GM23338 (cell line): ENCODE results near the gene GPC6. TPM values are rescaled to one million over a fixed set of nuclear protein-coding genes. Genes with fewer than 3 reads are reported as not detected.

Source experiments
- ATAC-seq: fragments of 200-7000 bp; cut with Tn5 transposase; 3 replicates; pipeline ENCODE4 v1.9.1; 2020
- DNase-seq: peaks from one replicate; pipeline ENCODE4 v3.0.0-alpha.2; 2015; ENCODE audit warnings: low spot score
- H2AFZ ChIP-seq: fragments of 200-600 bp; sonication (generic); 2 replicates; pipeline ENCODE4 v1.8.0; 2016; ENCODE audit warnings: antibody characterized with exemption, mild to moderate bottlenecking, moderate library complexity
- H3F3A ChIP-seq: fragments of 200-600 bp; sonication (generic); replicated peaks from 2 replicates; pipeline ENCODE4 v1.8.0; 2017; ENCODE audit warnings: antibody characterized with exemption, mixed run types, low read depth
- H3K27ac ChIP-seq: fragments of 200-600 bp; sonication (generic); 2 replicates; pipeline ENCODE4 v1.6.1; 2016; ENCODE audit warnings: low read depth
- H3K27me3 ChIP-seq: fragments of 200-600 bp; sonication (generic); 2 replicates; pipeline ENCODE4 v1.8.0; 2016; ENCODE audit warnings: mild to moderate bottlenecking, mixed run types, moderate library complexity; ENCODE audit not compliant: insufficient read depth
- H3K36me3 ChIP-seq: fragments of 200-600 bp; sonication (generic); 2 replicates; pipeline ENCODE4 v1.8.0; 2016; ENCODE audit warnings: mild to moderate bottlenecking; ENCODE audit not compliant: insufficient read depth
- H3K4me1 ChIP-seq: fragments of 200-600 bp; sonication (generic); 2 replicates; pipeline ENCODE4 v1.8.0; 2016; ENCODE audit warnings: mild to moderate bottlenecking, moderate library complexity; ENCODE audit not compliant: insufficient read depth
- H3K4me2 ChIP-seq: fragments of 200-600 bp; sonication (generic); 2 replicates; pipeline ENCODE4 v1.7.1; 2017; ENCODE audit warnings: mixed run types
- H3K4me3 ChIP-seq: fragments of 200-600 bp; sonication (generic); 2 replicates; pipeline ENCODE4 v1.6.1; 2016; ENCODE audit warnings: mixed run types
- H3K79me2 ChIP-seq: fragments of 200-600 bp; sonication (generic); replicated peaks from 2 replicates; pipeline ENCODE4 v1.8.0; 2017; ENCODE audit warnings: mild to moderate bottlenecking; ENCODE audit not compliant: insufficient read depth
- H3K9me2 ChIP-seq: fragments of 200-600 bp; sonication (generic); 2 replicates; pipeline ENCODE4 v1.8.0; 2017; ENCODE audit not compliant: insufficient read depth
- H4K20me1 ChIP-seq: fragments of 200-600 bp; sonication (generic); replicated peaks from 2 replicates; pipeline ENCODE4 v1.8.0; 2017; ENCODE audit warnings: mild to moderate bottlenecking; ENCODE audit not compliant: insufficient read depth
- H3K27ac Mint-ChIP-seq: 2 replicates; pipeline ENCODE4 v1.8.0; 2020; ENCODE audit warnings: inconsistent platforms, mild to moderate bottlenecking, moderate library complexity, mixed read lengths
- H3K27me3 Mint-ChIP-seq: 3 replicates; pipeline ENCODE4 v1.8.0; 2022; ENCODE audit warnings: low read depth, mild to moderate bottlenecking, moderate library complexity, mixed read lengths, inconsistent platforms; ENCODE audit not compliant: insufficient read depth, poor library complexity
- H3K36me3 Mint-ChIP-seq: 3 replicates; pipeline ENCODE4 v1.8.0; 2021; ENCODE audit warnings: low read depth, mild to moderate bottlenecking, inconsistent platforms, moderate library complexity, mixed read lengths
- H3K4me1 Mint-ChIP-seq: 3 replicates; pipeline ENCODE4 v1.8.0; 2020; ENCODE audit warnings: mild to moderate bottlenecking, inconsistent platforms, mixed read lengths
- H3K4me3 Mint-ChIP-seq: 3 replicates; pipeline ENCODE4 v1.8.0; 2021; ENCODE audit warnings: moderate library complexity, mild to moderate bottlenecking, inconsistent platforms, mixed read lengths
- H3K9me3 Mint-ChIP-seq: 3 replicates; pipeline ENCODE4 v1.8.0; 2020; ENCODE audit warnings: moderate library complexity, mild to moderate bottlenecking, inconsistent platforms, mixed read lengths
- ETS1 ChIP-seq: IDR thresholded peaks from 2 replicates; pipeline ENCODE4 v1.6.1; 2016; ENCODE audit warnings: antibody characterized with exemption
- EZH2phosphoT487 ChIP-seq: fragments of 200-600 bp; sonication (generic); IDR thresholded peaks from one replicate; pipeline ENCODE4 v1.8.1; 2018; ENCODE audit warnings: antibody characterized with exemption; ENCODE audit not compliant: unreplicated experiment
- JUNB ChIP-seq: IDR thresholded peaks from one replicate; pipeline ENCODE4 v1.6.1; 2016; ENCODE audit warnings: antibody characterized with exemption; ENCODE audit not compliant: unreplicated experiment
- NANOG ChIP-seq: IDR thresholded peaks from 2 replicates; pipeline ENCODE4 v1.6.1; 2016; ENCODE audit warnings: antibody characterized with exemption, borderline replicate concordance
- REST ChIP-seq: IDR thresholded peaks from one replicate; pipeline ENCODE4 v1.6.1; 2018; ENCODE audit warnings: antibody characterized with exemption; ENCODE audit not compliant: unreplicated experiment
- STAT1 ChIP-seq: IDR thresholded peaks from one replicate; pipeline ENCODE4 v1.6.1; 2016; ENCODE audit warnings: antibody characterized with exemption; ENCODE audit not compliant: unreplicated experiment
- ZNF114 ChIP-seq: fragments of 250-450 bp; sonication (Bioruptor Pico); IDR thresholded peaks from 2 replicates; pipeline ENCODE4 v1.5.0; 2020; ENCODE audit warnings: mild to moderate bottlenecking, moderate library complexity
- ZNF331 ChIP-seq: fragments of 250-450 bp; sonication (Bioruptor Pico); IDR thresholded peaks from 2 replicates; pipeline ENCODE4 v1.5.0; 2020; ENCODE audit warnings: low read depth, mild to moderate bottlenecking, moderate library complexity
- ZNF462 ChIP-seq: fragments of 250-450 bp; sonication (Bioruptor Pico); IDR thresholded peaks from 2 replicates; pipeline ENCODE4 v1.5.0; 2020; ENCODE audit warnings: mild to moderate bottlenecking, moderate library complexity
- polyA plus RNA-seq: library from polyadenylated mRNA; unstranded; fragments of >200 nt; fragmentation: Nextera tagmentation; extraction: Ambion mirVana; gene quantifications from 2 replicates; pipeline ENCODE4 v1.2.1, GENCODE V29; 2016
- total RNA-seq: library from RNA; depleted of rRNA; stranded (reverse); fragments of >200 nt; shearing (Covaris generic); gene quantifications from 2 replicates; pipeline ENCODE4 v1.2.3, GENCODE V29; 2014

The GPC6 gene
- total and polyA plus RNA-seq, 2 experiments from 2014 or later = 6.4 to 28.6 TPM

- ATAC-seq = no peak
Observed at GRCh38 chr13:93527748-93528297, 301.2 kb downstream of the GPC6 start.

More at GRCh38 chr13:93527748-93528297, 301.2 kb downstream of the GPC6 start:
- H3K27me3 Mint-ChIP-seq = no peaks in the 10 kb centered on the region
- H2AFZ ChIP-seq = no peak overlapping the region
- no peaks in the 10 kb centered on the region for H4K20me1 ChIP-seq
- no peak overlapping the region for H3K27ac Mint-ChIP-seq
- no peaks in the 10 kb centered on the region; the same call in 1 of the 2 replicates for H3K79me2 ChIP-seq
- H3F3A ChIP-seq = no peaks in the 10 kb centered on the region
- no peaks in the 10 kb centered on the region for H3K9me3 Mint-ChIP-seq
- H3K9me2 ChIP-seq = no peaks in the 10 kb centered on the region
- H3K4me1 ChIP-seq = peaks cover 43% of the 10 kb centered on the region
- H3K27ac ChIP-seq = no peak overlapping the region
- H3K36me3 Mint-ChIP-seq = no peaks in the 10 kb centered on the region
- peaks cover 46% of the 10 kb centered on the region for H3K4me1 Mint-ChIP-seq
- H3K36me3 ChIP-seq = no peaks in the 10 kb centered on the region
- DNase-seq = no peak
- TF ChIP-seq ZNF462 (CRISPR knock-in tag) (no peak), ETS1 (no peak), ZNF114 (no peak), JUNB (no peak), NANOG (no peak), ZNF331 (CRISPR knock-in tag) (no peak), REST (no peak), EZH2phosphoT487 (no peak), STAT1 (no peak)
- H3K27me3 ChIP-seq = no peaks in the 10 kb centered on the region
- H3K4me2 ChIP-seq = no peak overlapping the region
- H3K4me3 Mint-ChIP-seq = no peak overlapping the region
- no peak overlapping the region for H3K4me3 ChIP-seq
